ENCODE measurements around the gene UFD1. TPM values are rescaled to one million over a fixed set of nuclear protein-coding genes. Genes with fewer than 3 reads are reported as not detected.

Gene UFD1
- total and polyA plus RNA-seq, 2 of the 13 experiments (the other 11 are each of a cell fraction or from before 2014, with no cell fraction given) = 47.9 to 51.1 TPM

DNA sequence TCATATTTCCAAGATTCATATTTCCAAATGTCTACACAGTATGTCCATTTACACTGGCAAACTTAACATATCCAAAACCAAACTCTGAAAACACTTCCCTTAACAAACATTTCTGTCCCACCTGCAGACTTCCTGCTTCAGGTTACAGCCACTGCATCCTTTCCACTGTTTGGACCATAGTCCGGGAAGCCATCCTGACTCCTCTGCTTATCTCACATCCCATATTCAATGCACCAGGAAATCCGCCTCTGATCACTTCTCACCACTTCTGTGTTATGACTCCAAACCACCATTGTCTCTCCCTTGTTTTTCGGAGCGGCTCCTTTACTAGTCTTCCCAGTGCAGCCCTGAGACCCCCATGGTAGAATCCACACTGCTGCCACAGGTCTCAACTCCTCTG, 77.5 kb downstream of the UFD1 start:
- H3K27me3 ChIP-seq (ENCODE audit: control insufficient read depth in 1 of 2, insufficient read depth in 2 of 2, low read length in 2 of 2) = no peaks in the 10 kb centered on the region
- FAIRE-seq = no peak
- no peaks in the 10 kb centered on the region for H3K79me2 ChIP-seq (ENCODE audit: insufficient read depth, low read length)
- H3K4me3 ChIP-seq (replicated peaks in 1 of 3; ENCODE audit: insufficient read depth in 1 of 3, low read depth in 2 of 3, low read length in 3 of 3) = no peak overlapping the region
- H3K4me2 ChIP-seq (ENCODE audit: low read depth, low read length) = no peak overlapping the region
- H4K20me1 ChIP-seq (ENCODE audit: insufficient read depth, low read length) = no peaks in the 10 kb centered on the region
- in situ Hi-C loops (cut with HindIII; ENCODE audit: extremely low pct_ligation_motif_present, low pct_unique_long_range_greater_than_20kb) = no loop called here
- ChIA-PET CTCF (ENCODE audit: low intra/inter-chr PET ratio, low total read pairs) (no interaction called here), POLR2A (no interaction called here)
- no peaks in the 10 kb centered on the region for H3K9me3 ChIP-seq (ENCODE audit: low read length)
- DNase-seq (ENCODE audit: low spot score) = no peak
- no TSS peak for BruUV-seq (replicated peaks)
- 99% methylated on average over 4 of the region's 4 CpGs for WGBS (ENCODE audit: low lambda C conversion rate)
- no peak overlapping the region for H2AFZ ChIP-seq (ENCODE audit: low read length)
- H3K4me1 ChIP-seq (ENCODE audit: insufficient read depth, low read length) = peaks cover 11% of the 10 kb centered on the region
- no peak overlapping the region for H3K27ac ChIP-seq (ENCODE audit: extremely low read length, insufficient read depth, low read length)
- no peak overlapping the region for H3K9ac ChIP-seq (ENCODE audit: insufficient read depth, low read depth, low read length)
- ATAC-seq = no peak
- intact Hi-C loops (cut with micrococcal nuclease; ENCODE audit: unreplicated experiment) = no loop called here
- H3K36me3 ChIP-seq (replicated peaks in 1 of 2; ENCODE audit: control insufficient read depth in 1 of 2, insufficient read depth in 2 of 2, low read length in 2 of 2) = peaks cover 27 to 67% of the 10 kb centered on the region in 2 experiments; a peak in 4 of 5 replicates
- TF ChIP-seq CCDC6 (CRISPR knock-in tag; IDR thresholded peaks at IDR 0.05) = no peak
- TF ChIP-seq, protein P1, sequence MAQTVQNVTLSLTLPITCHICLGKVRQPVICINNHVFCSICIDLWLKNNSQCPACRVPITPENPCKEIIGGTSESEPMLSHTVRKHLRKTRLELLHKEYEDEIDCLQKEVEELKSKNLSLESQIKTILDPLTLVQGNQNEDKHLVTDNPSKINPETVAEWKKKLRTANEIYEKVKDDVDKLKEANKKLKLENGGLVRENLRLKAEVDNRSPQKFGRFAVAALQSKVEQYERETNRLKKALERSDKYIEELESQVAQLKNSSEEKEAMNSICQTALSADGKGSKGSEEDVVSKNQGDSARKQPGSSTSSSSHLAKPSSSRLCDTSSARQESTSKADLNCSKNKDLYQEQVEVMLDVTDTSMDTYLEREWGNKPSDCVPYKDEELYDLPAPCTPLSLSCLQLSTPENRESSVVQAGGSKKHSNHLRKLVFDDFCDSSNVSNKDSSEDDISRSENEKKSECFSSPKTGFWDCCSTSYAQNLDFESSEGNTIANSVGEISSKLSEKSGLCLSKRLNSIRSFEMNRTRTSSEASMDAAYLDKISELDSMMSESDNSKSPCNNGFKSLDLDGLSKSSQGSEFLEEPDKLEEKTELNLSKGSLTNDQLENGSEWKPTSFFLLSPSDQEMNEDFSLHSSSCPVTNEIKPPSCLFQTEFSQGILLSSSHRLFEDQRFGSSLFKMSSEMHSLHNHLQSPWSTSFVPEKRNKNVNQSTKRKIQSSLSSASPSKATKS (CRISPR knock-in tag; IDR thresholded peaks at IDR 0.05) = no peak
- TF ChIP-seq ZEB1 (IDR thresholded peaks at IDR 0.05; ENCODE audit: insufficient replicate concordance, low read depth) = no peak
- no peak for TF ChIP-seq HOXA3 (CRISPR knock-in tag; IDR thresholded peaks at IDR 0.05)
- no peak for TF ChIP-seq NR2F2 (IDR thresholded peaks at IDR 0.05; ENCODE audit: borderline replicate concordance, low read depth)
- TF ChIP-seq MIXL1 (CRISPR knock-in tag; IDR thresholded peaks at IDR 0.05) = no peak
- TF ChIP-seq, protein P2, sequence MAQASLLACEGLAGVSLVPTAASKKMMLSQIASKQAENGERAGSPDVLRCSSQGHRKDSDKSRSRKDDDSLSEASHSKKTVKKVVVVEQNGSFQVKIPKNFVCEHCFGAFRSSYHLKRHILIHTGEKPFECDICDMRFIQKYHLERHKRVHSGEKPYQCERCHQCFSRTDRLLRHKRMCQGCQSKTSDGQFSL (CRISPR knock-in tag; IDR thresholded peaks at IDR 0.05) = no peak
- no peak for TF ChIP-seq ZNF143 (CRISPR knock-in tag; IDR thresholded peaks at IDR 0.05)
- TF ChIP-seq ZFP1 (CRISPR knock-in tag; IDR thresholded peaks at IDR 0.05) = no peak
- TF ChIP-seq ZNF670 (CRISPR knock-in tag; IDR thresholded peaks at IDR 0.05; ENCODE audit: borderline replicate concordance) = no peak
- TF ChIP-seq JARID2 (CRISPR knock-in tag; IDR thresholded peaks at IDR 0.05; ENCODE audit: insufficient replicate concordance) = no peak
- no peak for TF ChIP-seq ZNF839 (CRISPR knock-in tag; IDR thresholded peaks at IDR 0.05; ENCODE audit: borderline replicate concordance)
- TF ChIP-seq MXD4 (CRISPR knock-in tag; IDR thresholded peaks at IDR 0.05) = no peak
- TF ChIP-seq, protein P3, sequence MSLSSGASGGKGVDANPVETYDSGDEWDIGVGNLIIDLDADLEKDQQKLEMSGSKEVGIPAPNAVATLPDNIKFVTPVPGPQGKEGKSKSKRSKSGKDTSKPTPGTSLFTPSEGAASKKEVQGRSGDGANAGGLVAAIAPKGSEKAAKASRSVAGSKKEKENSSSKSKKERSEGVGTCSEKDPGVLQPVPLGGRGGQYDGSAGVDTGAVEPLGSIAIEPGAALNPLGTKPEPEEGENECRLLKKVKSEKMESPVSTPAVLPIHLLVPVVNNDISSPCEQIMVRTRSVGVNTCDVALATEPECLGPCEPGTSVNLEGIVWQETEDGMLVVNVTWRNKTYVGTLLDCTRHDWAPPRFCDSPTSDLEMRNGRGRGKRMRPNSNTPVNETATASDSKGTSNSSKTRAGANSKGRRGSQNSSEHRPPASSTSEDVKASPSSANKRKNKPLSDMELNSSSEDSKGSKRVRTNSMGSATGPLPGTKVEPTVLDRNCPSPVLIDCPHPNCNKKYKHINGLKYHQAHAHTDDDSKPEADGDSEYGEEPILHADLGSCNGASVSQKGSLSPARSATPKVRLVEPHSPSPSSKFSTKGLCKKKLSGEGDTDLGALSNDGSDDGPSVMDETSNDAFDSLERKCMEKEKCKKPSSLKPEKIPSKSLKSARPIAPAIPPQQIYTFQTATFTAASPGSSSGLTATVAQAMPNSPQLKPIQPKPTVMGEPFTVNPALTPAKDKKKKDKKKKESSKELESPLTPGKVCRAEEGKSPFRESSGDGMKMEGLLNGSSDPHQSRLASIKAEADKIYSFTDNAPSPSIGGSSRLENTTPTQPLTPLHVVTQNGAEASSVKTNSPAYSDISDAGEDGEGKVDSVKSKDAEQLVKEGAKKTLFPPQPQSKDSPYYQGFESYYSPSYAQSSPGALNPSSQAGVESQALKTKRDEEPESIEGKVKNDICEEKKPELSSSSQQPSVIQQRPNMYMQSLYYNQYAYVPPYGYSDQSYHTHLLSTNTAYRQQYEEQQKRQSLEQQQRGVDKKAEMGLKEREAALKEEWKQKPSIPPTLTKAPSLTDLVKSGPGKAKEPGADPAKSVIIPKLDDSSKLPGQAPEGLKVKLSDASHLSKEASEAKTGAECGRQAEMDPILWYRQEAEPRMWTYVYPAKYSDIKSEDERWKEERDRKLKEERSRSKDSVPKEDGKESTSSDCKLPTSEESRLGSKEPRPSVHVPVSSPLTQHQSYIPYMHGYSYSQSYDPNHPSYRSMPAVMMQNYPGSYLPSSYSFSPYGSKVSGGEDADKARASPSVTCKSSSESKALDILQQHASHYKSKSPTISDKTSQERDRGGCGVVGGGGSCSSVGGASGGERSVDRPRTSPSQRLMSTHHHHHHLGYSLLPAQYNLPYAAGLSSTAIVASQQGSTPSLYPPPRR (CRISPR knock-in tag; IDR thresholded peaks at IDR 0.05; ENCODE audit: borderline replicate concordance) = no peak
- TF ChIP-seq, protein P4, sequence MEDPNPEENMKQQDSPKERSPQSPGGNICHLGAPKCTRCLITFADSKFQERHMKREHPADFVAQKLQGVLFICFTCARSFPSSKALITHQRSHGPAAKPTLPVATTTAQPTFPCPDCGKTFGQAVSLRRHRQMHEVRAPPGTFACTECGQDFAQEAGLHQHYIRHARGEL (CRISPR knock-in tag; IDR thresholded peaks at IDR 0.05) = no peak
- TF ChIP-seq, protein P5, sequence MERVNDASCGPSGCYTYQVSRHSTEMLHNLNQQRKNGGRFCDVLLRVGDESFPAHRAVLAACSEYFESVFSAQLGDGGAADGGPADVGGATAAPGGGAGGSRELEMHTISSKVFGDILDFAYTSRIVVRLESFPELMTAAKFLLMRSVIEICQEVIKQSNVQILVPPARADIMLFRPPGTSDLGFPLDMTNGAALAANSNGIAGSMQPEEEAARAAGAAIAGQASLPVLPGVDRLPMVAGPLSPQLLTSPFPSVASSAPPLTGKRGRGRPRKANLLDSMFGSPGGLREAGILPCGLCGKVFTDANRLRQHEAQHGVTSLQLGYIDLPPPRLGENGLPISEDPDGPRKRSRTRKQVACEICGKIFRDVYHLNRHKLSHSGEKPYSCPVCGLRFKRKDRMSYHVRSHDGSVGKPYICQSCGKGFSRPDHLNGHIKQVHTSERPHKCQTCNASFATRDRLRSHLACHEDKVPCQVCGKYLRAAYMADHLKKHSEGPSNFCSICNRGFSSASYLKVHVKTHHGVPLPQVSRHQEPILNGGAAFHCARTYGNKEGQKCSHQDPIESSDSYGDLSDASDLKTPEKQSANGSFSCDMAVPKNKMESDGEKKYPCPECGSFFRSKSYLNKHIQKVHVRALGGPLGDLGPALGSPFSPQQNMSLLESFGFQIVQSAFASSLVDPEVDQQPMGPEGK (CRISPR knock-in tag; IDR thresholded peaks at IDR 0.05) = no peak
- TF ChIP-seq ZNF616 (CRISPR knock-in tag; IDR thresholded peaks at IDR 0.05; ENCODE audit: low read depth) = no peak

Measured in HepG2 (cell line).